GM12878 (cell line): ENCODE results near the gene ZIK1. TPM values are rescaled to one million over a fixed set of nuclear protein-coding genes. Genes with fewer than 3 reads are reported as not detected.

Experiments
- BHLHE40 ChIP-seq, 2 experiments: fragments of 450-650 bp in 1 of 2; IDR thresholded peaks; 2 replicates each; pipeline ENCODE4 v1.6.1; 2011 to 2017; ENCODE audit warnings: low read depth in 2 of 2, borderline replicate concordance in 1 of 2, improper control_type of control experiment in 1 of 2, low read length in 1 of 2, mild to moderate bottlenecking in 1 of 2
- CBX5 ChIP-seq: sonication (generic); IDR thresholded peaks from 2 replicates; pipeline ENCODE4 v1.6.1; 2016; ENCODE audit warnings: low read depth, moderate library complexity, mild to moderate bottlenecking, inconsistent platforms
- CHD4 ChIP-seq: fragments of 200-600 bp; sonication (generic); IDR thresholded peaks from 2 replicates; pipeline ENCODE4 v1.6.1; 2016; ENCODE audit warnings: mild to moderate bottlenecking
- CREM ChIP-seq: IDR thresholded peaks from 2 replicates; pipeline ENCODE4 v1.6.1; 2014; ENCODE audit warnings: antibody characterized with exemption, low read depth
- DPF2 ChIP-seq: fragments of 450-650 bp; IDR thresholded peaks from 2 replicates; pipeline ENCODE4 v1.6.1; 2017; ENCODE audit warnings: mild to moderate bottlenecking
- EGR1 ChIP-seq, 2 experiments: IDR thresholded peaks; 1 replicate in 1 of 2; 2 replicates in 1 of 2; pipeline ENCODE4 v1.6.1; 2011 to 2012; ENCODE audit warnings: low read depth in 2 of 2, low read length in 2 of 2, borderline replicate concordance in 1 of 2, mild to moderate bottlenecking in 1 of 2, moderate library complexity in 1 of 2
- GABPA ChIP-seq: IDR thresholded peaks from 2 replicates; pipeline ENCODE4 v1.6.1; 2014; ENCODE audit warnings: antibody characterized with exemption, low read depth, mild to moderate bottlenecking, inconsistent platforms
- HCFC1 ChIP-seq: fragments of 150-350 bp; IDR thresholded peaks from 2 replicates; pipeline ENCODE4 v1.6.1; 2014; ENCODE audit warnings: low read length
- IRF3 ChIP-seq: fragments of 450-650 bp; IDR thresholded peaks from 2 replicates; pipeline ENCODE4 v1.6.1; 2014; ENCODE audit warnings: mild to moderate bottlenecking
- KAT2A ChIP-seq: conservative IDR thresholded peaks from 2 replicates; pipeline ENCODE4 v1.6.1; 2011; ENCODE audit warnings: low read depth, low read length; ENCODE audit not compliant: control insufficient read depth
- KLF5 ChIP-seq: fragments of 450-650 bp; IDR thresholded peaks from 2 replicates; pipeline ENCODE4 v1.6.1; 2014; ENCODE audit warnings: mild to moderate bottlenecking; ENCODE audit not compliant: partially characterized antibody
- MAX ChIP-seq: IDR thresholded peaks from 2 replicates; pipeline ENCODE4 v1.6.1; 2012; ENCODE audit warnings: low read depth, low read length, improper control_type of control experiment
- MEF2B ChIP-seq: fragments of 450-650 bp; IDR thresholded peaks from 2 replicates; pipeline ENCODE4 v1.6.1; 2018; ENCODE audit warnings: mild to moderate bottlenecking, moderate library complexity; ENCODE audit not compliant: partially characterized antibody, poor library complexity, severe bottlenecking
- NFYA ChIP-seq: IDR thresholded peaks from 2 replicates; pipeline ENCODE4 v1.6.1; 2011; ENCODE audit warnings: low read depth, mild to moderate bottlenecking, low read length, improper control_type of control experiment, borderline replicate concordance
- RUNX3 ChIP-seq: IDR thresholded peaks from 2 replicates; pipeline ENCODE4 v1.6.1; 2012; ENCODE audit warnings: low read length, inconsistent platforms
- SREBF2 ChIP-seq: IDR thresholded peaks from 2 replicates; pipeline ENCODE4 v1.6.1; 2012; ENCODE audit warnings: mild to moderate bottlenecking, low read length
- STAT1 ChIP-seq: fragments of 450-650 bp; conservative IDR thresholded peaks from 2 replicates; pipeline ENCODE4 v1.6.1; 2014; ENCODE audit warnings: antibody characterized with exemption, mild to moderate bottlenecking
- TAF1 ChIP-seq: IDR thresholded peaks from 2 replicates; pipeline ENCODE4 v1.6.1; 2011; ENCODE audit warnings: mild to moderate bottlenecking, low read depth, low read length, borderline replicate concordance
- ZNF217 ChIP-seq: fragments of 450-650 bp; IDR thresholded peaks from 2 replicates; pipeline ENCODE4 v1.6.1; 2017; ENCODE audit warnings: antibody characterized with exemption, mild to moderate bottlenecking
- ZNF622 ChIP-seq: fragments of 450-650 bp; IDR thresholded peaks from 2 replicates; pipeline ENCODE4 v1.6.1; 2017; ENCODE audit warnings: mild to moderate bottlenecking, inconsistent platforms
- polyA plus RNA-seq, 11 experiments: library from polyadenylated mRNA; depleted of rRNA in 4 of 11; unstranded in 6 of 11; stranded (reverse) in 5 of 11; fragments of >200 nt; fragmentation: Nextera tagmentation in 4 of 11; fragmentation: Illumina TruSeq in 1 of 11; extraction: Ambion mirVana in 4 of 11; extraction: Trizol in 1 of 11; gene quantifications; 1 replicate in 1 of 11; 2 replicates in 10 of 11; pipeline versions ENCODE4 v1.2.1 to v1.2.3, GENCODE V29; 2011 to 2016; ENCODE audit warnings: inconsistent platforms in 2 of 11, missing spikeins in 2 of 11, low read depth in 1 of 11
- total RNA-seq, 4 experiments: library from RNA; depleted of rRNA in 3 of 4; stranded (reverse); fragments of >200 nt in 3 of 4; fragmentation: Illumina TruSeq in 1 of 4; extraction: Trizol in 1 of 4; gene quantifications; 2 replicates each; pipeline versions ENCODE4 v1.2.1 to v1.2.3, GENCODE V29; 2013 to 2021
- TF ChIP-seq, protein P1 (sequence below): IDR thresholded peaks from 2 replicates; pipeline ENCODE4 v1.6.1; 2011; ENCODE audit warnings: borderline replicate concordance, low read depth, mild to moderate bottlenecking, moderate library complexity, mixed read lengths, low read length; ENCODE audit not compliant: insufficient read depth; ENCODE audit errors: extremely low read length
- TF ChIP-seq, protein P2 (sequence below): fragments of 150-350 bp; IDR thresholded peaks from 2 replicates; pipeline ENCODE4 v1.6.1; 2016; ENCODE audit warnings: low read depth, low read length

Gene ZIK1
- total and polyA plus RNA-seq, 10 of the 15 experiments (the other 5 are each of a cell fraction or from before 2014, with no cell fraction given), result 0.45 to 4.7 (median 2.7) TPM

DNA sequence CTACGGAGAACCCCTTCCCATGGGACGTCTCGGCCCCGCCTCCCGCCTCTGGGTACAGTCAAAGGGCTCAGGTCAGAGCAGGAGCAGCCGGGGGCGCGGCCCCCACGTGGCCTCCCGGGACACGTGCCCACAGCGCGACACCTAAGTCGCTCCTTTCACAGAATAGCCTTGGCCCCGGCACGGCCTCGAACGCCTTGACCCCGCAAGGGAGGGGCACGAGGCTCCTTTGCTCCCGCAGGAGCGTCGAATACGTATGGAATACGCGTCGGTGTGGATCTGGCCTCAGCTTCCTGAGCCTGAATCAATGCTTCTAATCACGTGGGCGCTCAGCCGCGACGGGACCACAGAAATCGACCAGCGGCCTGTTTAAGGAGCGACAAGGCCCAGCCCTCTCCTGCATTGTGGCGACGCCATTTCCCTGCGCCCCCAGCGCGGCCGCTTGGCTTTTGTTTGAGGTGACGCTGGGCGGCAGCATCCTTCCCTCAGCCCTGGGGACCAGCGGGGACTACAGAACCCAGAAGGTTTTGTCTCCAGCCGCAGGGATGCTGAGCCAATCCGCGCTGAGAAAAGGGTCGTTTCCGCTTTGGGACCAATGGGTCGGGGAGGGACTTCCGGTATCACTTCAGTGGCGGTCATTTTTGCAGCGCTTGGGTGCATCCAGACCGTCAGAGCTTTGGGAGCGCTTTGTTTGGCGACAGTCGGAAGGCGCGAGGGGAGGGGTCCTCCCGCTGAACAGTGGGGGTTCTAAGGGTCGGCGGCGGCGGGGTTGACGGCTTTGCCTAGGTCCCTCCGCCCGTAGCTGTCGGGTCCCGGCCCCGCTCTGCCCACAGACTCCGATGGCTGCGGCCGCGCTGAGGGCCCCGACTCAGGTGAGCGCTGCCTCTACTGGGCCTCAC, at the start of gene ZIK1 (continued):
- no peak for TF ChIP-seq NFYA
- TF ChIP-seq ZNF217, result no peak
- TF ChIP-seq BHLHE40 (IDR thresholded peaks at IDR 0.05; ENCODE audit: borderline replicate concordance in 1 of 2, low read depth in 2 of 2, low read length in 1 of 2), result 0 out of 4 replicates have a peak, but pooled peaks of 1 of the 2 experiments have one; percentile 22
- TF ChIP-seq STAT1, result no peak
- TF ChIP-seq TAF1, result peak; percentile 37; the same call in 1 of the 2 replicates
- TF ChIP-seq CREM, result peak; percentile 70
- TF ChIP-seq DPF2, result 0 out of 2 replicates have a peak, but pooled peaks have one; percentile 14
- no peak for TF ChIP-seq EGR1 (IDR thresholded peaks at IDR 0.05; ENCODE audit: borderline replicate concordance in 1 of 2, low read depth in 2 of 2, low read length in 2 of 2)
- peak; percentile 67; the same call in 1 of the 2 replicates for TF ChIP-seq CBX5
- TF ChIP-seq ZNF622, result no peak
- TF ChIP-seq, protein P1, sequence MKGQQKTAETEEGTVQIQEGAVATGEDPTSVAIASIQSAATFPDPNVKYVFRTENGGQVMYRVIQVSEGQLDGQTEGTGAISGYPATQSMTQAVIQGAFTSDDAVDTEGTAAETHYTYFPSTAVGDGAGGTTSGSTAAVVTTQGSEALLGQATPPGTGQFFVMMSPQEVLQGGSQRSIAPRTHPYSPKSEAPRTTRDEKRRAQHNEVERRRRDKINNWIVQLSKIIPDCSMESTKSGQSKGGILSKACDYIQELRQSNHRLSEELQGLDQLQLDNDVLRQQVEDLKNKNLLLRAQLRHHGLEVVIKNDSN, result peak; percentile 46
- TF ChIP-seq IRF3, result no peak
- peak; percentile 35 for TF ChIP-seq MEF2B
- TF ChIP-seq SREBF2, result no peak
- TF ChIP-seq KLF5, result peak; percentile 57
- no peak for TF ChIP-seq CHD4
- peak; percentile 46 for TF ChIP-seq RUNX3
- TF ChIP-seq GABPA, result peak; percentile 94
- TF ChIP-seq, protein P2, sequence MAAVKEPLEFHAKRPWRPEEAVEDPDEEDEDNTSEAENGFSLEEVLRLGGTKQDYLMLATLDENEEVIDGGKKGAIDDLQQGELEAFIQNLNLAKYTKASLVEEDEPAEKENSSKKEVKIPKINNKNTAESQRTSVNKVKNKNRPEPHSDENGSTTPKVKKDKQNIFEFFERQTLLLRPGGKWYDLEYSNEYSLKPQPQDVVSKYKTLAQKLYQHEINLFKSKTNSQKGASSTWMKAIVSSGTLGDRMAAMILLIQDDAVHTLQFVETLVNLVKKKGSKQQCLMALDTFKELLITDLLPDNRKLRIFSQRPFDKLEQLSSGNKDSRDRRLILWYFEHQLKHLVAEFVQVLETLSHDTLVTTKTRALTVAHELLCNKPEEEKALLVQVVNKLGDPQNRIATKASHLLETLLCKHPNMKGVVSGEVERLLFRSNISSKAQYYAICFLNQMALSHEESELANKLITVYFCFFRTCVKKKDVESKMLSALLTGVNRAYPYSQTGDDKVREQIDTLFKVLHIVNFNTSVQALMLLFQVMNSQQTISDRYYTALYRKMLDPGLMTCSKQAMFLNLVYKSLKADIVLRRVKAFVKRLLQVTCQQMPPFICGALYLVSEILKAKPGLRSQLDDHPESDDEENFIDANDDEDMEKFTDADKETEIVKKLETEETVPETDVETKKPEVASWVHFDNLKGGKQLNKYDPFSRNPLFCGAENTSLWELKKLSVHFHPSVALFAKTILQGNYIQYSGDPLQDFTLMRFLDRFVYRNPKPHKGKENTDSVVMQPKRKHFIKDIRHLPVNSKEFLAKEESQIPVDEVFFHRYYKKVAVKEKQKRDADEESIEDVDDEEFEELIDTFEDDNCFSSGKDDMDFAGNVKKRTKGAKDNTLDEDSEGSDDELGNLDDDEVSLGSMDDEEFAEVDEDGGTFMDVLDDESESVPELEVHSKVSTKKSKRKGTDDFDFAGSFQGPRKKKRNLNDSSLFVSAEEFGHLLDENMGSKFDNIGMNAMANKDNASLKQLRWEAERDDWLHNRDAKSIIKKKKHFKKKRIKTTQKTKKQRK, result 0 out of 2 replicates have a peak, but pooled peaks have one; percentile 17
- peak; percentile 79 for TF ChIP-seq HCFC1
- peak; percentile 43; the same call in 1 of the 2 replicates for TF ChIP-seq MAX
- TF ChIP-seq KAT2A, result no peak
